HTR-8/SVneo (cell line): ENCODE data around the gene XPNPEP1.

Source experiments
- DNase-seq: peaks from one replicate; pipeline ENCODE4 v3.0.0; 2011; ENCODE audit warnings: low spot score, mixed read lengths; ENCODE audit not compliant: insufficient read length
- FAIRE-seq: peaks from 2 replicates; lab custom pipeline; 2011; peaks lifted over from hg19 to GRCh38; lab: Jason Lieb, UNC

The XPNPEP1 gene

DNA sequence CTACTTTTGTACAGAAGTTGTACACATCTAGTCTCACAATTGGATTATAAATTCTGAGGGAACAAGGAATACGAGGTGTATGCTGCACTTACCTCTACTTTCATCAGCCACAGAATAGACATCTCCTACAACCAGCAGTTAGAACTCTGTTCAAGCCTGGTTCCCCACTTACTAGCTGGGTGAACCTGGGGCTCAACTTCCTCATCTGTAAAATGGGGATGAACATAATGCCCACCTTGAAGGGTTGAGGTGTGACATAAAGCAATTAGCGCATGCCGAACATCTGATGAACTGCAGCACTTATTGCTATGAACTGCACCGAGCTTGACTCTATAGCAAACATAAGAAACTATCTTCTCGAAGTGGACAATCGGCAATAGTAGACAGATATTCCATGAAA lies 25.3 kb downstream of the XPNPEP1 start:
- DNase-seq = no peak
- no peak for FAIRE-seq

DNA sequence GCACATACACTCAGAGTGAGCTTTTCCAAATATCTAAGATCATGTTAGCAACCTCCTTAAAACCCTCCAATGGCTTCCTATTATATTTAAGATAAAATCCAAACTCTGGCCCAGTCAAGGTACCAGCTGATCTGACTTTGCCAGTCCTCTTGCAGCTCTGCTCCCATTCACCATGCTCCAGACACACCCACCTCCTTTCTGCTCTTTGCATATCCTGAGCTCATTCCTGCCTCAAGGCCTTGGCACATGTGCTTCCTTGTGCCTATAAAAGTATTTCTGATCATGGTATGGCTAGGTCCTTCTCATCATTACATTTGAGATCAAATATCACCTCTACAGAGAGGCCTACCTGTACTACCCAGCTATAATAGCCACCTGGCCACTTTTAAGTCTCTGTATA lies 27.5 kb downstream of the XPNPEP1 start:
- FAIRE-seq (no peak), DNase-seq (no peak)

DNA sequence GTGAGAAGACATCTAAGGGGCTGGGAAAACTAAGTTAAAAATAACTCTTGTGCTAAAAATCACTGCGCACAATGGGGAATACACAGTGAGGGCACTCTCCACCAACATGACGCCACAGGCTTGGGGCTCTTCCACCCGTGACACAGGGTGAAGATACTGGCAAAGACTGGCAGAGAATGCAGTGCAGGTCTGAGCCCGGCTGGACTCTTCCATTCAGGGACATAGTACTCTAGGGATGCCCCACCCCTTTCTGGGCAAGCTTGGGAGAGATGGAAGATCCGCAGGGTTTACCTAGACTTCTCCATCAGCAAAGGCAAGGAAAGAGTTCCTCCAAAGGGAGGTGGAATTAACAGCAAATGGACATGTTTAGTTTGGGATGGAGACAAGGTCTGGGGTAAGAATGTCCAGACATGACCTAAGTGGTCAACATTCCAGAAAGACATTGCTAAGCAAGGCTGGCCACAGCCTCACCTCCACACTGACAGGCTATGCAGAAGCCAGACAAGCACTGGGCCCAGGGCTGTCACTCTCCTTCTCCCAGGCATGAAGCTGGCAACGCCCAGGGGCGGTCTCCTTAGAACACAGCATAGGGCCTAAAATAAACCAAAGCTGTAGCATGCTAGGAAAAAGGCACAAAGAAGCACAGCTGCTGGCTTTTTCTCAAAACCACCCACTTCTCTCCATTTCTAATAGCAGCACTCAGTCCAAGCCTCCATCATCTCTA lies 28.1 kb downstream of the XPNPEP1 start:
- no peak for DNase-seq
- FAIRE-seq = no peak

DNA sequence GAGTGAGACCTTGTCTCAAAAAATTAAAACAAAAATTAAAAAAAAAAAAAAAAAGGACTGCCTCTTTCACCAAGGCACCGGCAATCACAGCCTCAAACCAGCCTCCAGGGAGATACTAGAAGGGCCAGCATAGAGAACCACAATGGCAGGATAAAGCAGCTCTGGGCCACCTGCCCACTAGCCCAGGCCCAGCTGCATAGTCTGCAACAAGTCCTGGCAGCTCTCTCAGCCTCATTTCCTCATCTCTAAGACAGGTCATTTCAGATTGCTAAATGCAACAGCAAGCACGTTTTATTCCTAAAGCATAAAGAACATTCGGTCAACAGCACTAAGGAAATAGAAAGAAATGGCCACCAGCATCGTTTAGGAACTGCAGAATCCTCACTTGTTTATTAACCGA lies 28.8 kb downstream of the XPNPEP1 start:
- no peak for FAIRE-seq

DNA sequence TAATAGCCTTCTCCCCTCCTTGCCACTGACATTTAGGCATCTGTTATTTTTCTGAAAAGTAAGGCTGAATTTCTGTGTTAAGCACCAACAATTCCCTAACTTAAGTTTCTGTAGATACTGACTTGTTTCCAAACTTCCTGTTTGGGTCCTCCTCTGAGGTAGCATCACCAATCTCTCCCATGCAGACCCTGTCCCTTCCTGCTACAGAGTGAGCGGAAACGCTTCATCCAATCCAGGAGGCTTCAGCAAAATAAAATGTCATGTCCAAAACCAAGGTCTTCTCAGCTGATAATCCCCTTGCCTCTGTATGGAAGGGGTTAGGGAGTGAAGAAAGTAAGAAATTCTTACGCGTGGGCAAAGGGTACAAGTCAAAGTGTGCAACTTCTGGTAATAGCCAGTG lies 29.9 kb downstream of the XPNPEP1 start:
- DNase-seq = no peak
- no peak for FAIRE-seq

More for the DNA sequence above, 28.8 kb downstream of the XPNPEP1 start:
- no peak for DNase-seq

DNA sequence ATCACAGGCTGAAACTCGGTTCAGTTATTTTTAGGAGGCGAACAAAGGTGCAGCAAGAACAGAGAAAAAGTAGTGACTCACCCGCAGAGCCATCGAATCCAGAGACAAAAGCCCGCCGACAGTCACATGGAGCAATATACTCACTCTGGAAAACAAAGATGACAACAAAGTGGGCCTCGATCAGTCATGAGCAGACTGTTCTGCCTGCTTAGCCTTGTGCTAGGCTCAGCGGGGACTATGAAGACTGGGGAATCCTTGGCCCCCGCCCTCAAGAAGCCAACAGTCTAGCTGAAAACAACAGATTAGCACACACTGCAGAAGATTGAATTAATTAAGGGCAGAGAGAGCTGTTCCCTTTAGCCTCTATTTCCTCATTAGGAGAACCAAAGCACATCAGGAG lies 30.4 kb downstream of the XPNPEP1 start:
- DNase-seq = no peak

DNA sequence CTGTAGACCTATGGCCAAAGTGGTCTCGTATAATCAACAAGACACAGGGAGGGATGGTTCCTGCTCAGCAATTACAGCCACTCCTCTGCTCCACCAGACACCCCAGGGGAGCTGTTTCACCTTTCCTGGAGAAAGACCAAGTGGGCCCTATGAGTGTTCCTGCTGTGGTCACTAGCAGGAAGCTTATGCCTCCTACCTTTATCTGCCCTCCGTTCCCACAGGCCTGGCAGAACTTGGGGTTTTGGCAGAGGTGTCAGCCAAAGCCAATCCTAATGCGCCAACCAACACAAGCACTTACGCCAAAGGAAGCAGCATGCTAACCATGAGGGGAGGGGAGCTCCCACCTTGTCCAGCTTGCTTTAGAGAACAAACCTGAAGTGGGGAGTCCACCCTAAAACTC lies 31.2 kb downstream of the XPNPEP1 start:
- DNase-seq (no peak), FAIRE-seq (no peak)

More for the DNA sequence above, 30.4 kb downstream of the XPNPEP1 start:
- FAIRE-seq = no peak

DNA sequence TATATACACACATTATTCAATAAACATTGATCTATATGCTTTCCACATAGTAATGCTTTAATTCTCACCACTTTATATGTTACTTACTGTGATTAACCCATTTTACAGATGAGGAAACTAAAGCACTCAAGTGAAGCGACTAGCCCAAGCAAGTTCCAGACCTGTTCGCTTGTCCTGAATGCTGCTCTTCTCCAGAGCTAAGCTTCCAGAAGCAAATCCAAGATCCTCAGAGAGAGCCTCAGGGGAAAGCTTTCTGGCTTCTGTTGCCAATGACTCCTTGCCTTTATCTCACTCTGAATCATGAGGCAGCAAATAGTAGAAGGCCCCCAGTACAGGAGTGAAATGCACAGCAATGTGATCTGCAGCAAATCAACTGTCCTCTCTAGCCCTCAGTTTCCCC lies 32.2 kb downstream of the XPNPEP1 start:
- FAIRE-seq = no peak
- no peak for DNase-seq

DNA sequence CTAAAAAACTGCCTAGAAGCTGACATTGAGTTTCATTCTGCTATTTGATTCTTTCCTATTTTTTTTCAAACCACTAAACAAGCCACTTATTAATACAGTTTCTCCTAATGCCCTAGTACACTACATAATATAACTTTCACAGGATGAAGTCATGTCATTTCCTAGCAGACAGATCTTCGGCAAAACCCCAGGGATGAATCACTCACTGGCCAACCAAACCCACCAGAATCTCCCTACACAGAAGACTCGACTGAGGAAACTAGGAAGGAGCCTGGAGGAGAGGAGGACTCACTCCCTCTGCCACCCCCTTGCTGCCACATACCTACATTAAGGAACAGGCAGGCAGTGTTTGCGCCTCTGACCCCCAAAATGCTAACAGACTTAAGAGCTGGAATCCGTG lies 33.4 kb downstream of the XPNPEP1 start:
- FAIRE-seq (no peak), DNase-seq (peak; percentile 36)

DNA sequence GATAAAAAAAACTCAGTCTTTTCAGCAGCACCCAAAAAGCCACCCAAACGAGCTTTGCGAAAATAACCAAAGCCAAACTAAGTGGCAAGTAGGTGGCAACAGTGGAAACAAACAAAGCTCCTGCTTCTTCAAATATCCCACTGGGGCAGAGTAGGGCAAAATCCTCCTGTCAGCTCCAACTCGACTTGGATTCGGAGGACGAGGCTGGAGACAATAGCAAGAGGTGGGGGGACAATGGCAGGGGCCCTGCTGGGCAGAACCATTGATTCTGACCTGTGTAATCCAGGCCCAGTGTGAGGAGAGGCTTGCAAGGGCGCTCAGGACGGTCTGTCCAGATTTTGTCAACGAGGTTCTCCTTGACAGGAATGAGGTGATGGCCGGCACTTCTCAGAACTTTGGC lies 35.5 kb downstream of the XPNPEP1 start:
- FAIRE-seq = no peak
- no peak for DNase-seq

DNA sequence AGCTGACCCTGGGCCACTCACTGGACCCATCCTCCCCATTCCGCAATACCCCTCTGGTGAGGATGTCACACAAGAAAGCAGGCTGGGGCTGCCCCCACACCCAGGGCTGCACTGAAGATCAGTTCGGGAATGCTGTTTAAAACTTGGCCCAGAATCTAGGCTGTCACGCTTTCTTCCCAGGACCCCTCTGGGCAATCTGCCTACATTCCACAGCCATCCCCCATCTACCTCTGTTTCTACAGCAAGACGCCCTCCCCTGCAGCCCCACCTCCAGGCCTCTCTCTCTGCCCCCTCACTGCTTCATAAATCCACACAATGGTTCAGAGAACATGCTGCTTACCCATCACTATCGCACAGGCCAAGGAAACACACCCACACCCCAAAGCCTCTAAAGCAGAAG lies 36.1 kb downstream of the XPNPEP1 start:
- DNase-seq (no peak), FAIRE-seq (no peak)

DNA sequence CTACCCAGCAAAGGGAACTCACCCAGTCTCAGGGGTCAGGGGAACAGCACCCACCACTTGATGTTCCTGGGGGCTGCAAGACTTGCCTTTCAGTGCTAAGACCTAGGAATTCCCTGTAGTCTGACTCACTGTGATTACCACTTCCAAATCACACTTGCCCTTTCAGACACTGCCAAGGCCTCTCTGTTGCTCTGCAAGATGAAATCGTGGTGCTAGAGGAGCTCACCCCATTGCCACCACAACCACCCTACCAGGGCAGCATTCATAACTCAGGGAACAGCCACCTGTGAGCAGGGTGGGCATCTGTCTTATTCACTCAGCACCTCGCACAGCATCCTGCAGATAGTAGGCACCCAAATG lies 36.5 kb downstream of the XPNPEP1 start:
- FAIRE-seq = no peak

DNA sequence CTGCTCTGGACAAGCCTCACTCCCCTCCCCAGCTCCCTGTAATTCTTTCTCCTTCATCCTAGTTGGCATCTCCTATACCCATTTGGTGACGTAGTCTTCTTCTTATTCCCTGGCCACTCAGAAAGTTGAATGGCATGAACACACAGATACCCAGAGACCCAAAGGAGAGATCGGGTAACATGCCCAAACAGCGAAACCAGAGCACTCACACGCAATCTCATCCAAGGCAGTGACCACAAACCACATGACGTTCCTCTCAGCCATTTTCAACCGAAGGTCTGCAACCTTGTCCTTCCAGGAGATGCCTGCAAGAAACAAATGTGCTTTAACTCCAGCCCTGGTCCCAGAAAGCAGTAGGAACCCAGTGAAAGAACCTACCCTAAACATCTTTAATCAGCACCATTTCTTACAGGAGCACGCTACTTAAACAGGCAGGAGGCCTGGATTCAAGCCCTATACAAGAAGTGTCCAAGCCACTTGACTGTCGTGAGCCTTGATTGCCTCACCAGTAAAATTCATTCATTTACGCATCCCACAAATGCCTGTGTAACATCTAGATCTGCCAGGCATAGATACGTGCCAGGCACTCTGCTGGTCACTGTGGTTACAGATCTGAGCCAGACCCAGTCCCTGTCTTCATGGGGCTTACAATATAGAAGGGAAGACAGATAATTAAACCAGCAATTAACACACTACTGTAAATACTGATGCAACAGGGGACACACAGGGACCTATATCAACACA lies 37.1 kb downstream of the XPNPEP1 start:
- FAIRE-seq (no peak), DNase-seq (no peak)

More for the DNA sequence above, 36.5 kb downstream of the XPNPEP1 start:
- no peak for DNase-seq

DNA sequence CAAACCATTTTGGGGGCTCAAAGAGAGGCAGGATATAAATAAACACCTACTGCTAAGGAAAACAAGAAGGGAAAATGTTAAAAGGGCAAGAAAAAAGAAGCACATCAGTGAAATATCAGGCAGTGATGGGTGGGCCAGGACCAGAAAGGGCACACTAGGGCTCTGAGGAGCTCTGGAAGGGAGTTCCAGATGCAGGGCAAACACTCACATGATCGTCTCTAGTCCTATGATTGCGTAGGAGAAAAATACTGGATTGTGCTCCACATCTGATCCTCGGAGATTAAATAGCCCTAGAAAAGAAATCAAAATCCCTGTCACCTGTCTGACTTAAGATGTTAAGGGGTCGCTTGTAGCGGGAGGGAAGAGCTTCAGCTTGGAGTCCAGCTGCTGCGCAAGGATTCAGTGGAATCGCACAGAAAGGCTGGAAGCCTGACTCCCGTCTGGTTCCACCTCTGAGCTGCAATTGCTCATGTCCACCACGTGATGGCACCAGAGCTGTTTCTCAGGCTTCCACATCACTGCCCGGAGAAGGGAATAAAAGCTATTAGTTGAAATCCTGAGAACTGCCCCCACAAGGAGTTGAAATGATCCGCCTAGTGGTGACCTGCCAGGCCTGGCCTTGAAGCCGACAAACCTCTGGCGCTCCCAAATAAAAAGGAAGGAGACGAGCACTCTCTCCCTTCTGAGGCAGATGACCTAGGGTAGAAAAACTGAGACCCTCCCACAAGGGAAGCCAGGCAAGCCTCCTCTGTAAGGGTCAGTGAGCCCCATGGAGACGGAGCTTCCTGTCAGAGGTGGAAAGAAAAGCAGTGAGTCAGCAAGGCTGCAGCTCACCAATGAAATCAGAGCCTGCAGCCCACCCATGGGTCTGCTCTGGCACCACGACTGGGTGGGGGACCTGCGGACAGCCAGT lies 39.2 kb downstream of the XPNPEP1 start:
- DNase-seq (peak; percentile 88), FAIRE-seq (peak; percentile 40)

DNA sequence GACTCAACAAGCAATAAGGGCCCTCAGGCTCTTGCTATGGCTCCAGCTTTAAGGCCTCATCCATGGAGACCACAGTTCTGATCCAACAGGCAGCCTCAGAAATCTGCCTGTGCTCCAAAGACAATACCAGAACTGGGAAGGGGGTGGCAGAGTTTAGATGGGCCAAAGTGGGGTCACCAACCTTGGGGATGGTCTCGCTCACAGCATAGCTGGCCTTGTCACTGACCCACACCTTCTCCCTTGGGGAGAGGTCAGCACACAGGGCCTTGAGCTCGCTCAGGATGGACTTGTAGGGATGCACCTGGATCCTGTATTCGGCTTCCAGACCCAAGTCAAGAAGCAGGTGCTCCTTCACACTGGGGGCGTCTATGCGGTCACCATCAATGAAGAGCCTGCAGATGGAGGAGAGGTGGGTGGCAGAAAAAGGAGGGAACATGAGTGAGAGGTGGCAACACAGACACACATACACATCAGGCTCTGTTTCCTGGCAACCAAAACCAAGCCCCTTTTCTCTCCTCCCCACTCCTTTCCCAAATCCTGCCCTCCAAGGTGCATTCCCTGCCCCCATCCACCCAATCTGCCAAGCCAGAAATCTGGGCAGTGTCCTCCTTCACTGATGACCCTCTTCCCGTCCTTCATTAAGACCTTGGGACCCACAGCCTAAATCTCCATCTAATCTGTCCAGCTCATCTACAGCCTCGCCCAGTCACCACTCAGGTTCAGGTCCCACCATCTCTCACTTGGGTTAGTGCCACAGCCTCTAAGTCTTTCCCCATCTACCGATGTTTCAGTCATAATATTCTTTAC lies 40.9 kb downstream of the XPNPEP1 start:
- FAIRE-seq = no peak
- no peak for DNase-seq

DNA sequence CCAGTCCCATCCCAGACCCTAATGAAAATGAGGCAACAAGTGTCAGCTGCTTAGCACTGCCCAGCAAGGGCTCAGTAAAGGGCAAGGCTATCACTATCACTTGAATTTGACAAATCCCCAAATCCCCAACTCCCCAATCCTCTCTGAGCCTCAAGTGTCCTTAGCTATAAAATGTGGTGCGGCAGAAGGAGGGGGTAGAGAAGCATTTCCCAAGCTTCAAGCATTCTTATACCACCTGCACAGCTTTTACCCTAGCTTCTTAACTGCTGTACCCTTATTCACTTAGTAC lies 41.6 kb downstream of the XPNPEP1 start:
- FAIRE-seq (no peak), DNase-seq (no peak)

DNA sequence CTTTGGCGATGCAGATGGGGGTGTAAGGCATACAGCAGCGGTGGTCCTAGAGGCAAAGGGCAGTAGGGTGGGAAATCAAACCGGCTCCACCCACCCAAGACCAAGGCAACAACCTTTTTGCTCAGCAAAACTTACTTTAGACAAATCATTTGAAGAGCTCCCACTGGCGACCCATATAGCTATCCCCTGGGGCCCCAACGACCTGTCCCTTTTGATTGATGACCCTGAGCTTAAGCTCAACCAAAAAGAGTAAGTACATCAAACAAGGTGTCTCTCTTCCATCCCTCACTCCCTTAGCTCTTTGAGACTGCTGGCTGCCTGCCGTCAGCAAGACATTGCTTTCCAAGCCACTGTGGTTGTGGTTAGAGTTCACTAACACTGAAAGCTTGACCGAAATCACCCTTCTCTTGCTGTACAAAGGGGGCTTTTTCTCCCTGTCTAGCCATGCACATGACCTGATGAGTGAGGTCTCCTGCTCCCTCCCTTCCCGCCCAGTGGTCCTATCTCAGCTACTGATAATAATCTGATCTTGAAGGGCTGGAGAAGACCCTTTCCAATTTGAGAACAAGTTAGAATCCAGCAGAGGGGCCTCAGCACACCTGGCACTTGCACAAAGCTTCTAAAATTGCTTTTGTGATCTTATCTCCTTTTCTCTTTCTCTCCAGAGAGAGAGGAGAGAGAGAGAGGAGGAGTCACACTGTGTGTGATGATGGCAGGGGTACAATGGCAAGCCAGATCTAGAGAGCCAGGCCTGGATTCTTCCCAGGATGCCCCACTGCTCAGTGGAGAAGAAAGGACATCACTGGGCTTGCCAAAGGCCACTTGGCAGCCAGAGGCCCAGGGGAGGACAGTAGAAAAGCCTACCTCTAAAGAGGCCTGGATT lies 42.2 kb downstream of the XPNPEP1 start:
- no peak for FAIRE-seq
- no peak for DNase-seq

DNA sequence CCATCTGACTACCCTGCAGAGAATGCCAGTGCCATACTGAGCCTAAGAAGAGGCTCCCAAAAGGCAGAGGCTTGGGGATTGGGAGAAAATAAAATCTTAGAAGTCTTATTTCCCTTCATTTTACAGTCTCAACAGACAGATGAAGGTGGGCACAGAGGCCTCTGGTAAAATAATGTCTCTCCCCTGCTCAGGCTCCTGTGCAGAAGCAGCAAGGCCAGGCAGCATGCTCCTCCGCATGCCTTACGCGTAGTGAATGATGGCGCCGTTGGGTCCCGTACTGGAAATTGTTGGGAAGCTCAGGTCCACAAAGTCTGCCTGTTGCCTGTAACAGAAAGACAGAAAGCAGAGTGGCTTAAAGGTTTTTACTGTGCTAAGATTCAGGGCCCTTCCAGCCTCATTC lies 45.8 kb downstream of the XPNPEP1 start:
- no peak for DNase-seq
- FAIRE-seq = no peak
